GM12878 (cell line): ENCODE results near the gene BMP2K. TPM values are rescaled to one million over a fixed set of nuclear protein-coding genes. Genes with fewer than 3 reads are reported as not detected.

Experiments
- ATAC-seq: fragments of 200-7000 bp; cut with Tn5 transposase; 3 replicates; pipeline ENCODE4 v1.9.1; 2020; ENCODE audit warnings: mild to moderate bottlenecking, moderate library complexity
- BruUV-seq: library from RNA; stranded (reverse); fragments of 400-500 nt; replicated peaks from 2 replicates; lab custom pipeline; 2021; lab: Mats Ljungman, UMichigan
- CTCF ChIA-PET: fragments of 300-600 bp; sonication (Branson Sonifier 250); formaldehyde crosslinking; extraction: SDS; loops from one replicate; lab custom pipeline; 2021; ENCODE audit warnings: inconsistent platforms; lab: Yijun Ruan, JAX
- POLR2A ChIA-PET: fragments of 350-600 bp; formaldehyde crosslinking; extraction: SDS; loops from one replicate; lab custom pipeline; 2021; ENCODE audit warnings: inconsistent platforms; lab: Charles Lee
- RAD21 ChIA-PET: fragments of 300-600 bp; sonication (Branson Sonifier 250); formaldehyde crosslinking; loops from one replicate; lab custom pipeline; 2023; ENCODE audit warnings: antibody characterized with exemption; ENCODE audit not compliant: unreplicated experiment; lab: Charles Lee
- SMC1A ChIA-PET: fragments of 300-600 bp; sonication (Branson Sonifier 250); formaldehyde crosslinking; loops from one replicate; lab custom pipeline; 2023; ENCODE audit not compliant: unreplicated experiment, uncharacterized antibody; lab: Charles Lee
- DNase-seq: peaks from one replicate; pipeline ENCODE4 v3.0.0-alpha.2; 2011; ENCODE audit warnings: low read depth, low spot score
- FAIRE-seq: peaks from 3 replicates; lab custom pipeline; 2011; peaks lifted over from hg19 to GRCh38; lab: Jason Lieb, UNC
- H2AFZ ChIP-seq: 2 replicates; pipeline ENCODE4 v1.6.0; 2011; ENCODE audit warnings: low read depth, low read length, control low read depth; ENCODE audit not compliant: control insufficient read depth
- H3K27ac ChIP-seq: 2 replicates; pipeline ENCODE4 v1.5.1; 2011; ENCODE audit warnings: control low read depth; ENCODE audit not compliant: control insufficient read depth, insufficient read depth
- H3K27me3 ChIP-seq, 2 experiments: replicated peaks in 1 of 2; 2 replicates each; pipeline versions ENCODE4 v1.6.0 to v1.6.1; 2011; ENCODE audit warnings: low read length in 1 of 2; ENCODE audit not compliant: control insufficient read depth in 2 of 2, insufficient read depth in 2 of 2
- H3K36me3 ChIP-seq, 2 experiments: 2 replicates each; pipeline ENCODE4 v1.5.1; 2011; ENCODE audit warnings: low read length in 1 of 2; ENCODE audit not compliant: control insufficient read depth in 2 of 2, insufficient read depth in 2 of 2
- H3K4me1 ChIP-seq: 2 replicates; pipeline ENCODE4 v1.6.1; 2011; ENCODE audit warnings: mild to moderate bottlenecking, low read length, moderate library complexity, mixed read lengths; ENCODE audit not compliant: control insufficient read depth, insufficient read depth
- H3K4me2 ChIP-seq: 2 replicates; pipeline ENCODE4 v1.6.0; 2011; ENCODE audit warnings: control low read depth; ENCODE audit not compliant: control insufficient read depth, insufficient read depth
- H3K4me3 ChIP-seq: fragments of 200-600 bp; sonication (generic); 2 replicates; pipeline ENCODE4 v1.5.1; 2016
- H3K79me2 ChIP-seq: 2 replicates; pipeline ENCODE4 v1.6.0; 2011; ENCODE audit warnings: low read length; ENCODE audit not compliant: control insufficient read depth, insufficient read depth
- H3K9ac ChIP-seq: 2 replicates; pipeline ENCODE4 v1.8.0; 2011; ENCODE audit warnings: low read length, control low read depth, mixed read lengths; ENCODE audit not compliant: control insufficient read depth, insufficient read depth
- H3K9me3 ChIP-seq: replicated peaks from 3 replicates; pipeline ENCODE4 v1.5.1; 2011; ENCODE audit warnings: mild to moderate bottlenecking, low read length; ENCODE audit not compliant: control insufficient read depth, insufficient read depth
- H4K20me1 ChIP-seq: 2 replicates; pipeline ENCODE4 v1.6.0; 2011; ENCODE audit not compliant: control insufficient read depth, insufficient read depth
- CHD4 ChIP-seq: fragments of 200-600 bp; sonication (generic); IDR thresholded peaks from 2 replicates; pipeline ENCODE4 v1.6.1; 2016; ENCODE audit warnings: mild to moderate bottlenecking
- CUX1 ChIP-seq: IDR thresholded peaks from 2 replicates; pipeline ENCODE4 v1.6.1; 2012; ENCODE audit warnings: improper control_type of control experiment, low read depth, low read length; ENCODE audit not compliant: insufficient replicate concordance
- HDAC6 ChIP-seq: fragments of 200-600 bp; sonication (generic); IDR thresholded peaks from one replicate; pipeline ENCODE4 v1.8.0; 2017; ENCODE audit warnings: antibody characterized with exemption; ENCODE audit not compliant: unreplicated experiment
- JUND ChIP-seq: IDR thresholded peaks from 2 replicates; pipeline ENCODE4 v1.6.1; 2012; ENCODE audit warnings: low read depth, mild to moderate bottlenecking, low read length, improper control_type of control experiment, moderate library complexity
- NBN ChIP-seq: fragments of 450-650 bp; IDR thresholded peaks from 2 replicates; pipeline ENCODE4 v1.6.1; 2016
- PBX3 ChIP-seq: IDR thresholded peaks from 2 replicates; pipeline ENCODE4 v1.6.1; 2011; ENCODE audit warnings: mild to moderate bottlenecking, low read depth, low read length, moderate library complexity; ENCODE audit not compliant: insufficient replicate concordance
- RCOR1 ChIP-seq: conservative IDR thresholded peaks from 2 replicates; pipeline ENCODE4 v1.6.1; 2012; ENCODE audit warnings: low read depth, low read length, improper control_type of control experiment
- SIX5 ChIP-seq: IDR thresholded peaks from 2 replicates; pipeline ENCODE4 v1.6.1; 2011; ENCODE audit warnings: mild to moderate bottlenecking, low read depth, low read length, moderate library complexity; ENCODE audit not compliant: severe bottlenecking
- WGBS: methylation state at CpG from one replicate; pipeline ENCODE4 v1.1.6; 2016; ENCODE audit warnings: low lambda C conversion rate; ENCODE audit not compliant: insufficient replicate concordance, insufficient coverage; ENCODE audit errors: missing lambda C conversion rate; 5-methylcytosine and 5-hydroxymethylcytosine counted together
- in situ Hi-C: fragments of 300-500 bp; cut with MboI; formaldehyde crosslinking; loops from 9 replicates; pipeline ENCODE4 v1.14.3; 2018; ENCODE audit warnings: mixed read lengths
- intact Hi-C: fragments of 100-400 bp; cut with micrococcal nuclease; formaldehyde crosslinking; loops from one replicate; pipeline ENCODE4 v1.14.2; 2022; ENCODE audit not compliant: unreplicated experiment
- polyA plus RNA-seq, 11 experiments: library from polyadenylated mRNA; depleted of rRNA in 4 of 11; unstranded in 6 of 11; stranded (reverse) in 5 of 11; fragments of >200 nt; fragmentation: Nextera tagmentation in 4 of 11; fragmentation: Illumina TruSeq in 1 of 11; extraction: Ambion mirVana in 4 of 11; extraction: Trizol in 1 of 11; gene quantifications; 1 replicate in 1 of 11; 2 replicates in 10 of 11; pipeline versions ENCODE4 v1.2.1 to v1.2.3, GENCODE V29; 2011 to 2016; ENCODE audit warnings: inconsistent platforms in 2 of 11, missing spikeins in 2 of 11, low read depth in 1 of 11
- total RNA-seq, 4 experiments: library from RNA; depleted of rRNA in 3 of 4; stranded (reverse); fragments of >200 nt in 3 of 4; fragmentation: Illumina TruSeq in 1 of 4; extraction: Trizol in 1 of 4; gene quantifications; 2 replicates each; pipeline versions ENCODE4 v1.2.1 to v1.2.3, GENCODE V29; 2013 to 2021

BMP2K gene
- total and polyA plus RNA-seq, 10 of the 15 experiments (the other 5 are each of a cell fraction or from before 2014, with no cell fraction given): 3.3 to 84.6 (median 24.8) TPM

GRCh38 chr4:78945651-78946179, 169.6 kb downstream of the BMP2K start:
- TF ChIP-seq JUND (no peak), PBX3 (no peak), SIX5 (no peak)
- BruUV-seq: no TSS peak
- intact Hi-C loops: no loop called here
- H3K36me3 ChIP-seq: no peaks in the 10 kb centered on the region
- H2AFZ ChIP-seq: no peak overlapping the region
- no peaks in the 10 kb centered on the region for H3K4me1 ChIP-seq
- no peak overlapping the region for H3K4me2 ChIP-seq
- H3K4me3 ChIP-seq: no peak overlapping the region
- DNase-seq: no peak
- H3K27ac ChIP-seq: no peak overlapping the region
- H3K9ac ChIP-seq: no peak overlapping the region
- in situ Hi-C loops: loop anchor here (10.0 kb wide), 1 partner anchor 1269 kb away; no protein-coding TSS in a partner anchor
- ChIA-PET CTCF (interaction anchor here (1.2 kb wide), 1 partner anchor 986 kb away, joined by 3 read pairs; no protein-coding TSS in a partner anchor), SMC1A (no interaction called here), RAD21 (no interaction called here), POLR2A (interaction anchor here (0.7 kb wide), 1 partner anchor 1493 kb away, joined by 3 read pairs; no protein-coding TSS in a partner anchor)
- ATAC-seq: peak; percentile 60
- no peaks in the 10 kb centered on the region for H3K9me3 ChIP-seq
- FAIRE-seq: no peak
- peaks cover 0 to 2% of the 10 kb centered on the region in 2 experiments; a peak in 1 of 4 replicates for H3K27me3 ChIP-seq
- no peaks in the 10 kb centered on the region for H4K20me1 ChIP-seq
- WGBS: 2% methylated on average over 3 of the region's 3 CpGs
- H3K79me2 ChIP-seq: no peaks in the 10 kb centered on the region

- SMC1A ChIA-PET: no interaction called here
- 0% methylated on average over 1 of the region's 1 CpG for WGBS
- no peak overlapping the region for H3K4me2 ChIP-seq
- peaks cover 0 to 2% of the 10 kb centered on the region in 2 experiments; a peak in 1 of 4 replicates for H3K27me3 ChIP-seq
- CTCF ChIA-PET: no interaction called here
- no peak overlapping the region for H3K4me3 ChIP-seq
- RAD21 ChIA-PET: interaction anchor here (1.1 kb wide), 1 partner anchor 11 kb away, joined by 3 read pairs; the partner anchor contains the start of gene PAQR3
- no peak overlapping the region for H2AFZ ChIP-seq
- ATAC-seq (no peak), DNase-seq (no peak), FAIRE-seq (no peak)
- no peaks in the 10 kb centered on the region for H3K9me3 ChIP-seq
- BruUV-seq: no TSS peak
- no peak overlapping the region for H3K9ac ChIP-seq
- no peaks in the 10 kb centered on the region for H3K79me2 ChIP-seq
- H4K20me1 ChIP-seq: no peaks in the 10 kb centered on the region
- in situ Hi-C loops: loop anchor here (10.0 kb wide), 2 partner anchors 625 to 1265 kb away; no protein-coding TSS in a partner anchor
- H3K36me3 ChIP-seq: no peaks in the 10 kb centered on the region
- intact Hi-C loops: loop anchor here (5.0 to 10.0 kb wide), 7 partner anchors 93 to 1375 kb away; no protein-coding TSS in a partner anchor
- no peaks in the 10 kb centered on the region for H3K4me1 ChIP-seq
- no peak overlapping the region for H3K27ac ChIP-seq
- POLR2A ChIA-PET: no interaction called here
- TF ChIP-seq HDAC6 (no peak), NBN (no peak), CUX1 (no peak), CHD4 (no peak), RCOR1 (no peak)
Measured at GRCh38 chr4:78949735-78950134, 173.6 kb downstream of the BMP2K start.
